IMR-90 (cell line): ENCODE data around the gene IFNK. TPM values are rescaled to one million over a fixed set of nuclear protein-coding genes. Genes with fewer than 3 reads are reported as not detected.

ENCODE experiments used
- ATAC-seq: fragments of 200-7000 bp; cut with Tn5 transposase; 2 replicates; pipeline ENCODE4 v1.9.1; 2020; ENCODE audit warnings: low read depth, mild to moderate bottlenecking, moderate library complexity
- BruUV-seq: library from RNA; stranded (reverse); fragments of 400-500 nt; replicated peaks from 2 replicates; lab custom pipeline; 2021; lab: Mats Ljungman, UMichigan
- CTCF ChIA-PET: fragments of 300-600 bp; formaldehyde crosslinking; extraction: SDS; loops from one replicate; lab custom pipeline; 2021; ENCODE audit warnings: antibody characterized with exemption; lab: Yijun Ruan, JAX
- POLR2A ChIA-PET: fragments of 300-600 bp; sonication (Branson Sonifier 250); formaldehyde crosslinking; loops from one replicate; lab custom pipeline; 2022; ENCODE audit warnings: antibody characterized with exemption; ENCODE audit not compliant: unreplicated experiment; lab: Charles Lee
- DNase-seq: peaks from one replicate; pipeline ENCODE4 v3.0.0; 2013
- H2AFZ ChIP-seq: replicated peaks from 2 replicates; pipeline ENCODE3; 2013; ENCODE audit warnings: low read length, mild to moderate bottlenecking; ENCODE audit not compliant: poor library complexity
- H2AK5ac ChIP-seq: 2 replicates; pipeline ENCODE4 v1.6.1; 2013; ENCODE audit warnings: low read depth, low read length, inconsistent platforms
- H2AK9ac ChIP-seq: replicated peaks from 2 replicates; pipeline ENCODE3; 2013; ENCODE audit warnings: mild to moderate bottlenecking, low read depth, low read length, moderate library complexity; ENCODE audit not compliant: poor library complexity
- H2BK120ac ChIP-seq: 2 replicates; pipeline ENCODE4 v1.6.1; 2013; ENCODE audit warnings: low read depth, low read length, inconsistent platforms
- H2BK15ac ChIP-seq: 3 replicates; pipeline ENCODE4 v1.6.1; 2013; ENCODE audit warnings: low read depth, low read length, inconsistent platforms
- H2BK20ac ChIP-seq: 2 replicates; pipeline ENCODE4 v1.6.1; 2013; ENCODE audit warnings: low read depth, mild to moderate bottlenecking, inconsistent platforms, low read length, moderate library complexity
- H2BK5ac ChIP-seq: 2 replicates; pipeline ENCODE4 v1.6.1; 2013; ENCODE audit warnings: mild to moderate bottlenecking, low read depth, low read length, inconsistent platforms; ENCODE audit not compliant: poor library complexity, severe bottlenecking
- H3K14ac ChIP-seq: replicated peaks from 2 replicates; pipeline ENCODE4 v1.6.1; 2013; ENCODE audit warnings: low read depth, low read length, inconsistent platforms
- H3K18ac ChIP-seq: 2 replicates; pipeline ENCODE4 v1.6.1; 2013; ENCODE audit warnings: low read depth, low read length, control low read depth
- H3K23ac ChIP-seq: 2 replicates; pipeline ENCODE4 v1.6.1; 2013; ENCODE audit warnings: low read depth, low read length, inconsistent platforms
- H3K27ac ChIP-seq: 2 replicates; pipeline ENCODE4 v1.5.1; 2013; ENCODE audit warnings: mild to moderate bottlenecking, control low read depth, low read length; ENCODE audit not compliant: insufficient read depth
- H3K27me3 ChIP-seq: 2 replicates; pipeline ENCODE4 v1.6.1; 2013; ENCODE audit warnings: low read length; ENCODE audit not compliant: control insufficient read depth, insufficient read depth
- H3K36me3 ChIP-seq: 2 replicates; pipeline ENCODE4 v1.6.1; 2013; ENCODE audit warnings: low read length, mixed read lengths; ENCODE audit not compliant: control insufficient read depth, insufficient read depth
- H3K4ac ChIP-seq: 2 replicates; pipeline ENCODE4 v1.6.1; 2013; ENCODE audit warnings: low read depth, low read length, inconsistent platforms
- H3K4me1 ChIP-seq: 2 replicates; pipeline ENCODE4 v1.6.1; 2013; ENCODE audit warnings: low read length, mixed read lengths; ENCODE audit not compliant: control insufficient read depth, insufficient read depth
- H3K4me2 ChIP-seq: 2 replicates; pipeline ENCODE4 v1.6.1; 2013; ENCODE audit warnings: low read depth, mild to moderate bottlenecking, control low read depth, low read length, moderate library complexity
- H3K4me3 ChIP-seq: 2 replicates; pipeline ENCODE4 v1.5.1; 2013; ENCODE audit warnings: low read depth, mild to moderate bottlenecking, control low read depth, low read length, moderate library complexity; ENCODE audit not compliant: insufficient read depth
- H3K56ac ChIP-seq: 2 replicates; pipeline ENCODE4 v1.6.1; 2013; ENCODE audit warnings: low read length, inconsistent platforms; ENCODE audit not compliant: insufficient read depth; ENCODE audit errors: extremely low read depth
- H3K79me1 ChIP-seq, 2 experiments: 2 replicates each; pipeline ENCODE4 v1.6.1; 2013; ENCODE audit warnings: low read length in 2 of 2, inconsistent platforms in 1 of 2, low read depth in 1 of 2
- H3K9ac ChIP-seq: 2 replicates; pipeline ENCODE4 v1.6.1; 2013; ENCODE audit warnings: low read depth, low read length, control low read depth
- H3K9me1 ChIP-seq: 2 replicates; pipeline ENCODE4 v1.6.1; 2013; ENCODE audit warnings: low read length, inconsistent platforms; ENCODE audit not compliant: insufficient read depth
- H3K9me3 ChIP-seq: 2 replicates; pipeline ENCODE4 v1.6.1; 2013; ENCODE audit warnings: low read length; ENCODE audit not compliant: control insufficient read depth, insufficient read depth
- H4K20me1 ChIP-seq: 2 replicates; pipeline ENCODE4 v1.6.1; 2013; ENCODE audit warnings: low read length, inconsistent platforms; ENCODE audit not compliant: insufficient read depth
- H4K5ac ChIP-seq: 2 replicates; pipeline ENCODE4 v1.6.1; 2013; ENCODE audit warnings: mild to moderate bottlenecking, low read depth, low read length, control low read depth
- H4K8ac ChIP-seq, 2 experiments: 2 replicates each; pipeline ENCODE4 v1.6.1; 2013; ENCODE audit warnings: low read depth in 2 of 2, low read length in 2 of 2, control low read depth in 1 of 2, inconsistent platforms in 1 of 2
- H4K91ac ChIP-seq: 2 replicates; pipeline ENCODE4 v1.6.1; 2013; ENCODE audit warnings: low read depth, low read length, inconsistent platforms; ENCODE audit not compliant: insufficient read depth
- CEBPB ChIP-seq: IDR thresholded peaks from 2 replicates; pipeline ENCODE4 v1.6.1; 2012; ENCODE audit warnings: low read depth, low read length, improper control_type of control experiment
- CHD1 ChIP-seq: IDR thresholded peaks from 2 replicates; pipeline ENCODE4 v1.6.1; 2012; ENCODE audit warnings: low read depth, low read length, improper control_type of control experiment
- CTCF ChIP-seq: conservative IDR thresholded peaks from 2 replicates; pipeline ENCODE4 v1.5.1; 2012; ENCODE audit warnings: mild to moderate bottlenecking, low read depth, low read length, improper control_type of control experiment
- ELK1 ChIP-seq: fragments of 150-350 bp; IDR thresholded peaks from 2 replicates; pipeline ENCODE4 v1.6.1; 2016; ENCODE audit warnings: low read depth, mild to moderate bottlenecking, low read length, moderate library complexity, borderline replicate concordance
- MAZ ChIP-seq: IDR thresholded peaks from 2 replicates; pipeline ENCODE4 v1.6.1; 2012; ENCODE audit warnings: low read depth, mild to moderate bottlenecking, low read length, improper control_type of control experiment, moderate library complexity, borderline replicate concordance
- MXI1 ChIP-seq: IDR thresholded peaks from 2 replicates; pipeline ENCODE4 v1.6.1; 2012; ENCODE audit warnings: low read depth, mild to moderate bottlenecking, low read length, moderate library complexity, borderline replicate concordance
- POLR2A ChIP-seq: IDR thresholded peaks from 2 replicates; pipeline ENCODE4 v1.6.1; 2012; ENCODE audit warnings: mild to moderate bottlenecking, low read depth, low read length
- RFX5 ChIP-seq: IDR thresholded peaks from 2 replicates; pipeline ENCODE4 v1.8.0; 2012; ENCODE audit warnings: low read depth, mild to moderate bottlenecking, low read length, moderate library complexity
- WGBS, 2 experiments: methylation state at CpG; one replicate each; pipeline versions ENCODE4 v1.1.5 to v1.1.7; 2013; ENCODE audit warnings: missing lambda C conversion rate in 2 of 2; ENCODE audit not compliant: insufficient read length in 1 of 2; ENCODE audit errors: extremely low coverage in 2 of 2; 5-methylcytosine and 5-hydroxymethylcytosine counted together
- dilution Hi-C: fragments of 300-500 bp; cut with HindIII; formaldehyde crosslinking; loops from one replicate; pipeline ENCODE4 v1.14.3; 2018; ENCODE audit warnings: low sequenced_read_pairs; ENCODE audit not compliant: unreplicated experiment
- in situ Hi-C: fragments of 300-500 bp; cut with MboI; formaldehyde crosslinking; loops from 3 replicates; pipeline ENCODE4 v1.14.3; 2019; ENCODE audit warnings: low sequenced_read_pairs, inconsistent platforms, mixed read lengths
- intact Hi-C: fragments of 100-400 bp; cut with micrococcal nuclease; formaldehyde crosslinking; loops from 2 replicates; pipeline ENCODE4 v1.10.0; 2022
- polyA plus RNA-seq, 3 experiments: library from polyadenylated mRNA; depleted of rRNA; stranded (reverse); fragments of >200 nt; gene quantifications; 2 replicates each; pipeline ENCODE4 v1.2.3, GENCODE V29; 2012; ENCODE audit warnings: low replicate concordance in 1 of 3
- total RNA-seq: library from RNA; depleted of rRNA; stranded (reverse); fragments of >200 nt; gene quantifications from 2 replicates; pipeline ENCODE4 v1.2.3, GENCODE V29; 2012

The IFNK gene
- total and polyA plus RNA-seq, 2 of the 4 experiments (the other 2 are of a cell fraction) = not detected

GRCh38 chr9:27571011-27571410 is 46.9 kb downstream of the IFNK start:
- no peaks in the 10 kb centered on the region for H3K27me3 ChIP-seq
- no peak overlapping the region for H4K8ac ChIP-seq
- H3K4me2 ChIP-seq = no peak overlapping the region
- no peaks in the 10 kb centered on the region; the same call in 1 of the 2 replicates for H3K4me1 ChIP-seq
- H3K56ac ChIP-seq = no peak overlapping the region
- no peak overlapping the region for H2BK120ac ChIP-seq
- no peak overlapping the region for H4K91ac ChIP-seq
- H2AK5ac ChIP-seq = no peak overlapping the region
- H3K23ac ChIP-seq = no peak overlapping the region
- no peak overlapping the region for H2BK5ac ChIP-seq
- DNase-seq = no peak
- no peak overlapping the region for H3K4me3 ChIP-seq
- no peak for ATAC-seq
- in situ Hi-C loops (no loop called here), intact Hi-C loops (no loop called here), dilution Hi-C loops (no loop called here)
- peaks cover 3 to 8% of the 10 kb centered on the region in 2 experiments; a peak in 2 of 4 replicates for H3K79me1 ChIP-seq
- no peak overlapping the region for H3K18ac ChIP-seq
- H2AK9ac ChIP-seq = no peak overlapping the region
- no peak overlapping the region for H2AFZ ChIP-seq
- H3K36me3 ChIP-seq = 0 out of 2 replicates have a peak, but pooled peaks cover 1% of the 10 kb centered on the region
- H3K9me3 ChIP-seq = no peaks in the 10 kb centered on the region
- ChIA-PET CTCF (no interaction called here), POLR2A (no interaction called here)
- H4K5ac ChIP-seq = no peak overlapping the region
- no peaks in the 10 kb centered on the region for H3K9me1 ChIP-seq
- peaks cover 3% of the 10 kb centered on the region; the same call in 1 of the 2 replicates for H4K20me1 ChIP-seq
- H3K4ac ChIP-seq = no peak overlapping the region
- H3K9ac ChIP-seq = no peak overlapping the region
- no CpG with 5 or more reads among the region's 4 CpGs for whole genome bisulfite sequencing, 2 experiments
- TF ChIP-seq RFX5 (no peak), ELK1 (no peak), POLR2A (no peak), CTCF (no peak), MAZ (no peak), CHD1 (no peak), MXI1 (no peak), CEBPB (no peak)
- no peak overlapping the region for H2BK15ac ChIP-seq
- BruUV-seq = no TSS peak
- no peak overlapping the region for H3K27ac ChIP-seq
- H3K14ac ChIP-seq = no peak overlapping the region
- no peak overlapping the region for H2BK20ac ChIP-seq
